ENCODE measurements around the gene HDAC4.

Gene HDAC4

GRCh38 chr2:239129147-239129920, 271.5 kb downstream of the HDAC4 start:
- TF ChIP-seq CTCF (conservative IDR thresholded peaks at IDR 0.05; ENCODE audit: low read depth, low read length), result no peak
- H3K4me3 ChIP-seq (ENCODE audit: low read depth, low read length), result no peak overlapping the region
- DNase-seq (ENCODE audit: low read depth), result peak; percentile 19

- no peak for TF ChIP-seq CTCF (conservative IDR thresholded peaks at IDR 0.05; ENCODE audit: low read depth, low read length)
These were observed 272.1 kb downstream of the HDAC4 start for GRCh38 chr2:239128706-239129105.

GRCh38 chr2:239127513-239127912, 273.3 kb downstream of the HDAC4 start:
- H3K4me3 ChIP-seq (ENCODE audit: low read depth, low read length), result no peak overlapping the region
- no peak for DNase-seq (ENCODE audit: low read depth)
- TF ChIP-seq CTCF (conservative IDR thresholded peaks at IDR 0.05; ENCODE audit: low read depth, low read length), result no peak

More at GRCh38 chr2:239128706-239129105, 272.1 kb downstream of the HDAC4 start:
- no peak for DNase-seq (ENCODE audit: low read depth)
- no peak overlapping the region for H3K4me3 ChIP-seq (ENCODE audit: low read depth, low read length)

GRCh38 chr2:239125726-239126675, 274.8 kb downstream of the HDAC4 start:
- TF ChIP-seq CTCF (conservative IDR thresholded peaks at IDR 0.05; ENCODE audit: low read depth, low read length), result no peak
- no peak overlapping the region for H3K4me3 ChIP-seq (ENCODE audit: low read depth, low read length)
- no peak for DNase-seq (ENCODE audit: low read depth)

GRCh38 chr2:239124152-239124899, 276.5 kb downstream of the HDAC4 start:
- no peak for DNase-seq (ENCODE audit: low read depth)
- no peak for TF ChIP-seq CTCF (conservative IDR thresholded peaks at IDR 0.05; ENCODE audit: low read depth, low read length)

GRCh38 chr2:239122421-239123110, 278.3 kb downstream of the HDAC4 start:
- no peak for DNase-seq (ENCODE audit: low read depth)
- TF ChIP-seq CTCF (conservative IDR thresholded peaks at IDR 0.05; ENCODE audit: low read depth, low read length), result no peak
- no peak overlapping the region for H3K4me3 ChIP-seq (ENCODE audit: low read depth, low read length)

More at GRCh38 chr2:239124152-239124899, 276.5 kb downstream of the HDAC4 start:
- H3K4me3 ChIP-seq (ENCODE audit: low read depth, low read length), result no peak overlapping the region

All from choroid plexus epithelial cell (primary cell).